NCI-H345 treated with DMSO at 0.1 percent for 48 hours (cell line): ENCODE data around the gene RBM15B.

Source experiments
- DNase-seq: peaks from one replicate; lab custom pipeline; 2025; ENCODE audit not compliant: unreplicated experiment; lab: John Stamatoyannopoulos, UW

RBM15B gene

DNA sequence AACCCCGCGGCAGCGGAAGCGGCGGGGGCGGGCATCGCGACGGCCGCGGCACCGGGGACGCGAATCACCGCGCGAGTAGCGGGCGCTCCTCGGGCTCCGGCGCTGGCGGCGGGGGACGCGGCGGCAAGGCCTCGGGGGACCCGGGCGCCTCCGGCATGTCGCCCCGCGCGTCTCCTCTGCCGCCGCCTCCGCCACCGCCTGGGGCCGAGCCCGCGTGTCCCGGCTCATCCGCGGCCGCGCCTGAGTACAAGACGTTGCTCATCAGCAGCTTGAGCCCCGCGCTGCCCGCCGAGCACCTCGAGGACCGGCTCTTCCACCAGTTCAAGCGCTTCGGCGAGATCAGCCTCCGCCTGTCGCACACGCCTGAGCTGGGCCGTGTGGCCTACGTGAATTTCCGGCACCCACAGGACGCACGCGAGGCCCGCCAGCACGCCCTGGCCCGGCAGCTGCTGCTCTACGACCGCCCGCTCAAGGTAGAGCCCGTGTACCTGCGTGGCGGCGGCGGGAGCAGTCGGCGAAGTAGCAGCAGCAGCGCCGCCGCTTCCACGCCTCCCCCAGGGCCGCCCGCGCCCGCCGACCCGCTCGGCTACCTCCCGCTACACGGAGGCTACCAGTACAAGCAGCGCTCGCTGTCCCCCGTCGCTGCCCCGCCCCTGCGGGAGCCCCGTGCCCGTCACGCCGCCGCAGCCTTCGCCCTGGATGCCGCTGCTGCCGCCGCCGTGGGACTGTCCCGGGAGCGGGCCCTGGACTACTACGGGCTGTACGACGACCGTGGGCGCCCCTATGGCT lies 675 bp downstream of the RBM15B start:
- DNase-seq, result no peak

DNA sequence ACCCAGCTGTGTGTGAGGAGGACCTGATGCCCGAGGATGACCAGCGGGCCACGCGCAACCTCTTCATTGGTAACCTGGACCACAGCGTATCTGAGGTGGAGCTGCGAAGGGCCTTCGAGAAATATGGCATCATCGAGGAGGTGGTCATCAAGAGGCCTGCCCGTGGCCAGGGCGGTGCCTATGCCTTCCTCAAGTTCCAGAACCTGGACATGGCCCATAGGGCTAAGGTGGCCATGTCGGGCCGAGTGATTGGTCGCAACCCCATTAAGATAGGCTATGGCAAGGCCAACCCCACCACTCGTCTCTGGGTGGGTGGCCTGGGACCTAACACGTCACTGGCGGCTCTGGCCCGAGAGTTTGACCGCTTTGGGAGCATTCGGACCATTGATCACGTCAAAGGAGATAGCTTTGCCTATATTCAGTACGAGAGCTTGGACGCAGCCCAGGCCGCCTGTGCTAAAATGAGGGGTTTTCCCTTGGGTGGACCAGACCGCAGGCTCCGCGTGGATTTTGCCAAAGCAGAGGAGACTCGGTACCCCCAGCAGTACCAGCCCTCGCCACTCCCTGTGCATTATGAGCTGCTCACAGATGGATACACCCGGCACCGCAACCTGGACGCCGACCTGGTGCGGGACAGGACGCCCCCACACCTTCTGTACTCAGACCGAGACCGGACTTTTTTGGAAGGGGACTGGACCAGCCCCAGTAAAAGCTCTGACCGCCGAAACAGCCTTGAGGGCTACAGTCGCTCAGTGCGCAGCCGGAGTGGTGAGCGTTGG lies 1.5 kb downstream of the RBM15B start:
- DNase-seq, result no peak

DNA sequence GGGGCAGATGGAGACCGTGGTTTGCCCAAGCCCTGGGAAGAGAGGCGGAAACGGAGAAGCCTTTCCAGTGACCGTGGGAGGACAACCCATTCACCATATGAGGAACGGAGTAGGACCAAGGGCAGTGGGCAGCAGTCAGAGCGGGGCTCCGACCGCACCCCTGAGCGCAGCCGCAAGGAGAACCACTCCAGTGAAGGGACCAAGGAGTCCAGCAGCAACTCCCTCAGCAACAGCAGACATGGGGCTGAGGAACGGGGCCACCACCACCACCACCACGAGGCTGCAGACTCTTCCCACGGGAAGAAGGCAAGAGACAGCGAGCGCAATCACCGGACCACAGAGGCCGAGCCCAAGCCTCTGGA lies 2.0 kb downstream of the RBM15B start:
- no peak for DNase-seq

DNA sequence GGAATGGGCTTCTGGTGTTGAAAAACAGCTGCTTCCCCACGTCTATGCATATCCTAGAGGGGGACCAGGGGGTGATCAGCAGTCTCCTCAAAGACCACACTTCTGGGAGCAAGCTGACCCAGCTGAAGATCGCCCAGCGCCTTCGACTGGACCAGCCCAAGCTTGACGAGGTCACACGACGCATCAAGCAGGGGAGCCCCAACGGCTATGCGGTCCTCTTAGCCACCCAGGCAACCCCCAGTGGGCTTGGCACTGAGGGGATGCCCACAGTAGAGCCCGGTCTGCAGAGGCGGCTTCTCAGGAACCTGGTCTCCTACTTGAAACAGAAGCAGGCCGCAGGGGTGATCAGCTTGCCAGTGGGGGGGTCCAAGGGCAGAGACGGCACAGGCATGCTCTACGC lies 2.5 kb downstream of the RBM15B start:
- DNase-seq, result no peak

DNA sequence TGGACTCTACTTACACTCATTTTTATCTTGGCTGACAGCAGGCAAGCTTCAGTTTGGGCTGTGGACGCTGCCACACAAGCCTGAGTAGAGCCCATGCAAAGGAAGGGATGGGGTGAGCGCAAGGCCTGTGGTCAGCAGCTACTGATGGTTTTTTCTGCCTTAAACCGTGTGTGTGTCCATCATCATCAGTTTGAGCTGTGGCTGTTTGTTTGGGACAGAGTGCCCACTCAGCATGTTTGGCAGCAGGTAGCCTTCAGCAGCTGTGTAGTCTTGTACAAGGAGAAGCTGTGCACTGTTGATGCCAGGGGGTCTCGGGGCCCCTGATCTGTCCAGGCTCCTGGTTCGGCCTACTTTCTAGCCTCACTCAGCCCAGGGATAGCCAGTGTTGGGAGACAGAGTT lies 3.5 kb downstream of the RBM15B start:
- no peak for DNase-seq

DNA sequence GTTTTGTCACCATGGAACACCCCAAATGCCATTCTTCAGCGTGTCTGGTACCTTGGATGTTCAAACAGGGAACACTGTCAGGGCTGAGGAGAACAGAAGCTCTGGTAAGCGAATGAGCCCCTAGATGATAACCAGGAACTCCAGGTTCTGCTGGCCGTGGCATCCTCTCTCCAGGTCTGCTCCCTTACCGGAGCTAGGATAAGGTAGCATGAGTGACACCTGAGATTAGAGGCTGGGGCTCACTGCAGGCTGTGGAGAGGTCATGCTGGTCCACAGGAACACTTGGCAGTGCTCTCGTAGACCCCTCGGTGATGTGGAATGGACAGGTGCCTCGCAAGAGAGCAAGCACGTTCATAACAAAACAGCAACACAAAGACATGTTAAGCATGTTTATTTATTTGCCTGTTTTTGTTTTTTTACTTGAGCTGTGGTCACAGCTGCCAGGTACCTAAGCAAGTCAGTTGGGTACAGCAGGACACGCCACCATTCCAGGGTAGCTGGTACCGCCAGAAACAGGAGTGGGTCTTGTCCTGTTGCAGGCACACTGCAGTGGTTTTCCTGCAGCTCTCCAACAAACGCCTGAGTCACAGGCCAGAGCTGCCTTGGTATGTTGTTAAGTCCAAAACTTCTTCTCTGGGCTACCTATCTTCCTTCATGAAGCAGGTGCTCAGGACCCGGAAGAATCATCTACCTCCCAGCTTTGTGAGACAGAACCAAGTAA lies 4.6 kb downstream of the RBM15B start:
- no peak for DNase-seq

DNA sequence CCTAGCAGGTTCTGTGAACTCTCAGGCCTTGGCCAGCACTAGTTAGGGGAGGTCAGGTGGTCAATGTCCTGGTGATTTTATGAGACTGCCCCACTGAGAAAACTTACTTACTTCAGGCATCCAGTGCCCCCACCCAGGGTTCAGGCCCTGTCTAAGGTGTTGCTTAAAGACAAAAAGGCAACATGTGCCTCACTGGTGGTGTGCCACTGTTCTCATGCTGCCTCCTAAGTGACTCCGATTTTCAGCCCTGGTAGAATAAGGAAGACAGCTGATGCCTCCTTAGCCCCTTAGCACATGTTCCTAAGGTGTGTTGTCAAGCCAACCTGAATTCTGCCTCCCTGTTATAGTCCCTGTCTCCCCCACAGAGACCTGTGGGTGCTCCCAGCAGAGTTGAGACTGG lies 5.3 kb downstream of the RBM15B start:
- no peak for DNase-seq

DNA sequence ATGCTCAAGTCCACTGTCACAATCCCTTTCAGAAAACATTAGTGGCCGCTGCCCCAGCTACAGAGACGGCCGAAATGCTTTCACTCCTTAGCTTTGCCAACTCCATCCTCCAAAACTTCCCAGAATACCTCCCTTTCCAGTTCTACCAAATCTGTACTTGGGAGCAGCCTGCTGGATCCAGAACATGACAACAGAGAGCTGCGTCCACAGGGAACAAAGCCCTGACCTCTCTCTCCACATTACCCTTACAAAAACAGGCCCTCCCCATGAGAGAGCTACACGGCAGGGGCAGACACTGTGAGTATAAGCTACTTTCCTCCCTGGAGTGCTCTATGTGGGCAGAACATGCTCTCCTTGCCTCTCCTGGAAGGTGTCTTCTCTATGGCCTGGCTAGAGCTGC lies 6.3 kb downstream of the RBM15B start:
- no peak for DNase-seq

DNA sequence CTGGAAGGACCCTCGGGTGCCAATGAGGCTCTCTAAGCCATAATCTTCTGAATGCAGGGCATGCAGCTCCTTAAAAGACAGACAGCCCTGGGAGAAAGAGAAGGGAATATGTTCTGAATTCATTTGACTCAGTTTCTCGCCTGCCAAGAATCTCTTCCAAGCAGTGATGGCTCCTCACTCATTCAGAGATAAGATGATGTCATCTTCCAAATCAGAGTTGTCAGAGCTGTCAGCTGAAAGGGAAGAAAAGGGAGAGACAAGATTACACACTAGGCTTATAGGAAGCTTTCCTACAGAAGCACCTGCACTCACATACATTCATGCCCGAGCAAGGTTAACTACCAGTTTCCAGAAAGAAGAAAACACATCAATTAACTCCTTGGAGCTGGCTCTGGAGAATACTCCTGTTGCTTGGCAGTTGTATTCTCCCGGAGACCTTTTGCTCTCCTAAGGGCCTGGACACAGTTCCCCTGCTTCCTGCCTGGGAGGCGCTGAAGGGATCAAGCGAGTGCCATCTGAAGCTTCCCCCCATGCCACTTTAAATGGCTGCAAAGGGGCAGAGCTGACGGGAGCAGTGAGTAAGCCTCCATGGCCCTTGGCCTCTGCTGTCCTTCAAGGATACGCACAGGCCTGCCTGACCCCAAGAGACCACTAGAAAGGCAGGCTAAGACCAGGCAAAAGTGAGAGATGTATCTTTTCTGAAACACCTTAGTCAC lies 7.7 kb downstream of the RBM15B start:
- no peak for DNase-seq

DNA sequence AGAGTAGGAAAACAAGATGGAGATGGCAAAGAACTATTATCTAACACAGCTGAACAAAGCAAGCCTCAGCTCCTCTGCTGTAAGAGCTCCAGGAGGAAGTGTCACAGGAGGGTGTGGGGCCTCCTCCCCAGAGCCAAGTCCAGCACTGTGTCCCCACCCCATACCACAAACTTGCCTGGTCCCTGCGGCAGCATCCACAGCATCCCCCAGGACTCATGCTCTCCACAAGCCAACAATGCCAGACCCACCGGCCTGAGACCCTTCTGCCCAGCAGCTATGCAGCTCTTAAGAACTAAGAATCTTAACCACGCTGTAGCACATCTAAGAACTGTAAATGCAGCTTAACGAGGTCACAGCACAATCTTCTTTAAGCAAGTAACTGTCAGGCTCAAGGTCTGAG lies 9.1 kb downstream of the RBM15B start:
- no peak for DNase-seq

DNA sequence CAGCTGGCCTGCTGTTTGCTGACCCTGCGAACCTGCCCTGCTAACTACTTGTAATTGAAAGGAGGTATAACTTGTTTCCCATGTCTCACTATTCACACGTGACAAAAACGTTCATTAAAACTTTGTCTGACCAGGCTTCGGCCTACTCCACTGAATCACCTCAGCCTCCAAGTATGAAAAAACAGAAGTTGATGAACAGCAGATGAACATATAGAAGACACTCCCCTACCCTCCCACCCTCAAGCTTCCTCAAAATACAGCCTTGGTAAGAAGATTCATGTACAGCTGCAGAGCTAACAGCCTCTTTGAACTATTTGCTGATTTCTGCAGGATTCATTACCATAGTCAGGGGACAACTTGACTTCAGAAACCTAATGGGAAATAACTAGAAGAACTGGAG lies 10.7 kb downstream of the RBM15B start:
- no peak for DNase-seq

DNA sequence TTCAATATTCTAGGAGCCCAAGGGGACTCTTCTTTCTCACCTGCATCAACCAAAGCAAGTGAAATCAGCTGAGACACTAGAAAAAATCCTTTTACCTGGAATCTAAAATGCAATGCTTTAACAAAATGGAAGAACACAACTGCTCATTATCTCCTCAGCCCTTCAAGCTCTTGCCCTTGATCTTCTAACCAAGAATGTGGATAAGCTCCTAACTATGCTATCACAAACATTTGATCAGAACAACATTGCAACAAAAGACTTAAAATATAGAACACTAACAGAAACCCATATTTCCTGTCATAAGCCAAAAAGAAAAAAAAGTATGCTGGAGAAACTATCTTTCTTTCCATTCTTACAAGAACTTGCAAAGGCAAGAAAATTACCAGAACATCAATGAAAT lies 12.6 kb downstream of the RBM15B start:
- DNase-seq, result no peak

DNA sequence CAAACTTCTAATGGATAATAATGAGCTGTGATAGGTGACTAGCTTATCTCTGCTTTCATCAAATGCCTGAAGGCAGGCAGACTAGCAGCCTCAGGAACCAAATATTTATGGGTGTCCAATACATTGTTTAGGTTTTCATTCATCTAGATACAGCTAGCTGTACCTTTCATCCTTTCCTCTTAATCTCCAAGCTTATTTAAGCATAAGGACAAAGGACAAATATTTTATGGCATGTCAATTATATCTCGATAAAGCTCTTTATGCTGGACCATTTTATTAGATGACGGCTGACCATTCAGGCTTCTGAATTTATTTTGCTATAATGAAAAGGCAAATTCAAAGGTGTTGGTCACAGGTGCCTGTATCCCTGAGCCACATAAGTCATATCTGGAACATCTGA lies 16.9 kb downstream of the RBM15B start:
- DNase-seq, result no peak

DNA sequence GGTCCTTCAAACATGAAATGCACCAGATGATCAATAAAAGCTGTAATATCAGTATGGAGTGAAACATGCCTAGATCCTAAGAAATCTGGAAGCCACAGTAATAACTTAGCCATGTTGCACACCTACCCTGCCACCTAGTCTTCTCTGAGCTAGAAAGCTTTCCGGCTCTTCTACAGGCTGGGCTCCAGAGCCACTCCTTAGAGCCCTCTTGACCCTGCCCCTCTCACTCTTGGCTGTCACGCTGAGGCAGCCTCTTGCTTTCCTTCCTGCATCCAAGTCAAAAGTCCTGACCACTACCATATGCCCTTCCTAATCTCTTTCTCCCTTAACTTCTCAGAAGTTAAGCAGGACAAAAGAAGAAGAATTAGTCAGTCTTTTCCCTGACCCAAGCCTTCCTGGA lies 17.7 kb downstream of the RBM15B start:
- DNase-seq, result no peak

DNA sequence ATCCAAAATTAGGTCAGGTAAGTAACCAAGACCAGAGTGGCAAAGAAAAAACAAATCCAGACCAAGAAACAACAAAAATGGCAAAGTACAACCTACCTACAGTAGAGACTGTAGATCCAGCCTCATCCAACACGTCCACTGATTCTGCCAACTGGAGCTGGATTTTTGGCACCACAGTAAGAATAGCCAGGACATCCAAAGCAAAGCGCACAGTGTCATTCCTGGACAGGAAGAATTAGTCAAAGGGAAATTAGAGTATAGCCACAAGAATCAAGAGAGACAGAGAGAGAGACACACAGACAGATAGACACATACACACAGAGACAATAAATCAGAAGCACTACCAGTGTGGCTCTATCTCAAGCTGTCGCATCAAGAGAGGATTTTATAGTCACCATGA lies 31.1 kb downstream of the RBM15B start:
- DNase-seq, result no peak

DNA sequence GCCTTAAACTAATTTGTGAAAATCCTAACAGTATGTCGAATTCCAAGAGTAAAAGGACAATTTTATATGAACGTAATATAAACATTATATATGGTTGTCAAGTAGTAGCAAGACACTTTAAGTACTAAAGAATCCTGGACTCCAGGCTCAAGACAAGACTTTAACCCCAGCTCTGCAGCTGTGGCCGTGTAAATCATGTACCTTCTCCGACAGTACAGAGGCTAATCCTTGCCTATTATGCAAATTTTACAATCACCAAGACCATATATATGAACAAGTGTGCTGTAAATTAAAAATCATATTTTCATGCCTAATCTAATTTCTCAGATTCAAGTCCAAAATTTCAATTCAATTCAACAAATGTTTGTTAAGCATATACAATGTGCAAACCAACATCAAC lies 35.8 kb downstream of the RBM15B start:
- no peak for DNase-seq

DNA sequence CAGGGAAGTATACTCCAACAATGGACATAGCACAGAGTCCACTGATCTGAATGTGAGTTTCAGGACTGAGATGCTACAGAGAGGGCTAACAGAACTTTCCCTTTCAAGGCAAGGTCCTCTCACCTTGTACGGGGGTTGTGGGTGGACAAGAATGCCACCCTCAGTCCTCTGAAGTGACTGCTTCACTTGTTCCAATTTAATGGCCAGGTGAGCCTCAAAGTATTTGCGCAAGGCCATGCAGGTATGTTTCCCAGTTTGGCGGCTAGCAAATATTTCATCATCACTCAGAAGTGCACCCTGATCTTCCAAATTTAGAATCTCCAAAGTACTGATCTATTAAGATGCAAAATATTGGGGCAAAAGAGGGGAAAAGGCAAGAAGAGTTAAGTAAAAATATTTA lies 38.1 kb downstream of the RBM15B start:
- DNase-seq, result no peak

DNA sequence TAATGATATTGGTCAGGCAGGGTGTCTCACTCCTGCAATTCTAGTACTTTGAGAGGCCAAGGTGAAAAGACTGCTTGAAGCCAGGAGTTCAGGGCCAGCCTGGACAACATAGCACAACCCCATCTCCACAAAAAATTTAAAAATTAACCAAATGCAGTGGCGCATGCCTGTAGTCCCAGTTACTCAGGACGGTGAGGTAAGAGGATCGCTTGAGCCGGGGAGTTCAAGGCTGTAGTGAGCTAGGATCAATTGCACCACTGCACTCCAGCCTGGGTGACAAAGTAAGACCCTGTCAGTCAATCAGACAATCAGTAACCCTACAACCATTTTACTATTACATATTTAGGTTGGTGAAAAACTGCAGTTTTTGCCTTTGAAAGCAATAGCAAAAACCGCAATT lies 43.0 kb downstream of the RBM15B start:
- DNase-seq, result no peak

DNA sequence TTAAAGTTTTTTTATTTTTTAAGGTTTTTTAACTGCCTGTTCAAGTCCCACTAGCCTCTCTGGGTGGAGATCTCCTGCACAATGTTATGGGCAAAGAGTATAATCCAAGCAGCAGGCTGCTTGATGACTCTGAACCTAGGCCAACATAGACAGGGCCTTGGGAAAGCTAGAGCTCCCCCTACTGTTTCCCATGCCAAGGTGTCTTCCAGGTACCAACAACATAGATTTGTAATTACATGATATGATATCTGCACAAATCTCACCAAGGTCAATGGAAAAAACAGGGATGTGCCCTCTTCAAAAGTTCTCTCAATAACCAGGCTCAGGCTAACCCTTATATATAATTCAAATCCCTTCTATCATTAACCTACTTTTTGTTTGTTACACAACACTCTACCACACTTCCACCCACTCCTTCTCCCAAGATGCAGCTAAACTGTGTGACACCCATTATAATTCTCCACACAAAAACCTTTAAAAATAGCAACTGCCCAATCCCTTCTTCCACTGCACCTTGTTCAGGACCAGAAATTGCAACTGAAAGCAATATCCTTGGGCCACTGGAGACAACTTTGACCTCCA lies 43.8 kb downstream of the RBM15B start:
- DNase-seq, result no peak

DNA sequence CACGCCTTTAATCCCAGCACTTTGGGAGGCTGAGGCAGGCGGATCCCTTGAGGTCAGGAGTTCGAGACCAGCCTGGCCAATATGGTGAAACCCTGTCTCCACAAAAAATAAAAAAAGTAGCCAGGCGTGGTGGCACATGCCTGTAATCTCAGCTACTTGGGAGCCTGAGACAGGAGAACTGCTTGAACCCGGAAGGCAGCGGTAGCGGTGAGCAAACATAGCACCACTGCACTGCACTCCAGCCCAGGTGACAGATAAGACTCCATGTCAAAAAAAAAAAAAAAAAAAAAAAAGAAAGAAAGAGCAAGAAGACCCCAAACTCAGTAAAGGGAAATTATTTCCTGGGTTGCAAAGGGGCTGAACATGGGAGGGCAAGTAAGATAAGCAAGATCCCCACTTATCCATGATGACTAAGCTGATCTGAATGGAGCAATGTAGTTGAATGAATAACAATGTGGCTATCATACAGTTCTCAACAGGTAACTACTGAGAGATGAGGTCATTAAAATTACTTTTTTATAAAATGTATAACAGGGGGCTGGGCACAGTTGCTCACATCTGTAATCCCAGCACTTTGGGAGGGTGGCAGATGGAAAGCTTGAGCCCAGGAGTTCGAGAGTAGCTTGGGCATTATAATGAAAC lies 46.0 kb downstream of the RBM15B start:
- DNase-seq, result no peak
